DMS79 (cell line): ENCODE results near the gene CHST4.
"Not testable (repeated sequence)": the region's sequence is repeated elsewhere in the genome, so short reads cannot be mapped to it uniquely, and the experiment has no call there.

ENCODE experiments used
- DNase-seq: peaks from one replicate; lab custom pipeline; 2025; lab: John Stamatoyannopoulos, UW

The CHST4 gene

DNA sequence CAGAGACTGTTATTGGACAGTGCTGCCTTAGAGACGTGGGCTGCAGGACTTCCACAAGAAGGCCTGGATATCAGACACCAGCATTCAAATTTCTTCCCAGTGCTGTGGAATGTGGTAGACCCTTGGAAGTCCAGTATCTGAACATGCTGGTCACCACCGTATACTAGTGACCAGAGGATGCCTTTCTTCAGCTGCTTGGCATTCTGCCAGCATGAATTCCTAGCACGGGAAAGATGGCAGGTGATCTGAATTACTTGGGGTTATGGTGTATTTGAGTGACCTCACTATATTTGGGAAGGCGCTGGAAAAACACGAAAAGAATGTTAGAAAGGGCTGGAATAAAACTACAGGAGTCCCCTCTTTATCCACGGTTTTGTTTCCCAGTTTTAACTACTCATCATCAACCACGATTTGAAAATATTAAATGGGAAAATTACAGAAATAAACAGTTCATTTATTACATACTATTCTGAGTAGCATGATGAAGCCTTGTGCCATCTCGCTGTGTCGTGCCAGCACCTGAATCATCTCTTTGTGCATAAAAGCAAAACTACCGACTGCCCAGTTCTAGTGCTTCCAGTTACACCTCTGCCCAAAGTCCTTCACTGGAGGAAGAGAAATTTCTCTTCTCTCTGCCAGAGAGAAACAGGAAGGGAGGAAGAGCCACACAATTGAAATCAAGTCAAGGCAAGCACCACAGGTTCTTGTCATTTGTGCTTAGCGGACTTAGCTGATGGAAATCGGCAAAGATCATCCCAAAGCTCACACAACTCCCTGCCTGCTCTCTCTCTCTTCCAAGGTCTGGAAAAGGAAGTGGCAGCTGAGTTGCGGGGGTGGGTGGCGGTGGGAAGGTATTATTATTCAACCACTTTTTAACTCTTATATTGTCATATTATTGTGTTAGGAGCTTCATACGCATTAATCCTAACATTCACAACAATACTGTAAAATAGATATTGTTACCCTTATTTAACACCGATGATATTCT lies 1.4 kb upstream of the CHST4 start:
- DNase-seq = no peak

DNA sequence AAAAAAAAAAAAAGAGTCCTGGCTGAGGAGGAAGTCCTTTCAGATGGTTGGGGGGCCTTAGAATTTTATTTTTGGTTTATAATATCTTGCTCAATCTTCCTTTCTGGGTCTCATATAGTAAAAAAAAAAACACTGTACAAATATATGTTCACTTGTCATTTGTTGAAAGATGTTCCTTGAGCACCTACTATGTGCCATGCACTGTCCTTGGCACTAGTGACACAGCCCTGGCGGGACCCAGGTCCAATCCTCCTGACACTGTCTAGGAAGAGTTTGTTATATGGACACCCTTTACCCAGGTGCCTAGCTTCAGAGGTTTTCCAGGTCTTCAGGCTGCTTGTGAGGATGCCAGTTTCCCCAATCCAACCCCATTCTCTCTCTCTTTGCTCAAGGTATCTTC lies 2.0 kb downstream of the CHST4 start:
- no peak for DNase-seq

DNA sequence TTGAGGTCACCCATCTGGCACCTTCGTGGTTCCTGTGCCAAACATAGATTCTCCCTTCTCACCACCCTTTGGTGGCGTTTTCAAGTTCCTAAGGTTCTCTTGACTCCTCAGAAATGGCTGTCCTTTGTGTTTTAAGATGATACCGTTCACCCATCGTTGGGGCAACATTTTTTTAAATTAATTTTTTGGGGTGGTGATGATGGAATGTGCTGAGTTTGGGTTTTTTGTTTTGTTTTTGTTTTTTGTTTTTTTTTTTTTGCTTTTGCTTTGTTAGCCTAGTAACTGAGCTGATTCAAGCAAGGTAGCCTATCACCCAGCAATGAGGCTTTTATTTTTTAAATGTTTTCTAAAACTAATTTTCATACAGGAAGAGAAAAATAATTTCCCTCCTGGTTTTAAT lies 2.6 kb downstream of the CHST4 start:
- no peak for DNase-seq

DNA sequence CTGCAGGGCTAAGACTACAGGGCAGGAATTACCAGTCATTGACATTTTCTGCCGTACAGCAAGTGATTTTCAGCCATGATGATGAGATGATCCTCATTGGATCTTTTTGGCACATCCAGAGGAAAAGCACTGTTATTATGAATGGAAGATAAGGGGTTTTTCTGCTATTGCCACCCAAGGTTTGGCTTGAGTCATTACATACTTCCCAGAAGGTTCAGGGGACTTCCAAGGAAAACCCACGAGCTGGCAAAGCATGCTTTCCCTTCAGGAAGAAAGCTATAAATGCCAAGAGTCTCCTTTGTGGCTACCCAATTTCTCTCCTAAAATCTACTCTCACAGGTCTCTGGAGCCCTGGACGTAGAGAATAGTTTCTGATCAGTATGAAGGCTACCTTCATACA lies 6.1 kb downstream of the CHST4 start:
- no peak for DNase-seq

DNA sequence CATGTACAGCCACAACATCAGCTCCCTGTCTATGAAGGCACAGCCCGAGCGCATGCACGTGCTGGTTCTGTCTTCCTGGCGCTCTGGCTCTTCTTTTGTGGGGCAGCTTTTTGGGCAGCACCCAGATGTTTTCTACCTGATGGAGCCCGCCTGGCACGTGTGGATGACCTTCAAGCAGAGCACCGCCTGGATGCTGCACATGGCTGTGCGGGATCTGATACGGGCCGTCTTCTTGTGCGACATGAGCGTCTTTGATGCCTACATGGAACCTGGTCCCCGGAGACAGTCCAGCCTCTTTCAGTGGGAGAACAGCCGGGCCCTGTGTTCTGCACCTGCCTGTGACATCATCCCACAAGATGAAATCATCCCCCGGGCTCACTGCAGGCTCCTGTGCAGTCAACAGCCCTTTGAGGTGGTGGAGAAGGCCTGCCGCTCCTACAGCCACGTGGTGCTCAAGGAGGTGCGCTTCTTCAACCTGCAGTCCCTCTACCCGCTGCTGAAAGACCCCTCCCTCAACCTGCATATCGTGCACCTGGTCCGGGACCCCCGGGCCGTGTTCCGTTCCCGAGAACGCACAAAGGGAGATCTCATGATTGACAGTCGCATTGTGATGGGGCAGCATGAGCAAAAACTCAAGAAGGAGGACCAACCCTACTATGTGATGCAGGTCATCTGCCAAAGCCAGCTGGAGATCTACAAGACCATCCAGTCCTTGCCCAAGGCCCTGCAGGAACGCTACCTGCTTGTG lies 10.7 kb downstream of the CHST4 start:
- DNase-seq = no peak

DNA sequence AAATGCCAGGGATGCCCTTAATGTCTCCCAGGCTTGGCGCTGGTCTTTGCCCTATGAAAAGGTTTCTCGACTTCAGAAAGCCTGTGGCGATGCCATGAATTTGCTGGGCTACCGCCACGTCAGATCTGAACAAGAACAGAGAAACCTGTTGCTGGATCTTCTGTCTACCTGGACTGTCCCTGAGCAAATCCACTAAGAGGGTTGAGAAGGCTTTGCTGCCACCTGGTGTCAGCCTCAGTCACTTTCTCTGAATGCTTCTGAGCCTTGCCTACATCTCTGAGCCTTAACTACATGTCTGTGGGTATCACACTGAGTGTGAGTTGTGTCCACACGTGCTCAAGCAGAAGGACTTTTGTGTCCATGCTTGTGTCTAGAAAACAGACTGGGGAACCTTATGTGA lies 11.4 kb downstream of the CHST4 start:
- DNase-seq = no peak

DNA sequence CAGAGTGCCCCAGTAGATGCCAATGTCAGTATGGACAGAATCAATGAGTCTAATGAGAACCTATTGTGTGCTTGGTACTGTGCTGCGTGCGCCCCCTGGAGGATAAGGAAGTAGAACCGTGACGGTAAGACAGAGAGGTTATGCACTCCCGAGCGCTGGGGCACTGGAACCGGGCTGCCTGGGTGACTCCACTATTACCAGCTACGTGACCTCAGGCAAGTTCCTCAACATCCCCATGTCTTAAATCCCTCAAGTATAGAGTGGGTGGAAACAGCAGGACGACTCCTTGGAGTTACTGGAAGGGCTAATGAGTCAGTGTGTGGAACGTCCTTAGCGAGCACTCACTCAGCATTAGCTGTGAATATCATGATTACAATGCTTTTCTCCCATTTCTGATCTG lies 16.2 kb downstream of the CHST4 start:
- no peak for DNase-seq

DNA sequence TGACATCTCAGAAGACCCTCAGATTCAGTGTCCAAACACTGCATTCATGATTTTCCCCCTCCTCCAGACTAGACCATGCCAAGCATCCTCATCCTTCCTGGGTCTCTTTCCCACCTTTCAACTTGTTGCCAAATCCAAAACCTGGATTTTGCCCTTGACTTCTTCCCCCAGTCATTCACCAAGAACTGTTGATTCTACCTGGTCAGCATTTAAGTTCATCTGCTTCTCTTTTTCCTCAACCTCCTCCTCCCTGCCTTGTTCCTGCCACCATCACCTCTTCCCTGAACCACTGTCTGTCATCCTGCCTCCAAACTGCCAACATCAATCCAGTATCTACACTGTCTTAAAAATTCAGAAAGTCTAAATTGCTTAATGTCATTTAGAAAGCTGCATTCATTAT lies 20.9 kb downstream of the CHST4 start:
- no peak for DNase-seq

DNA sequence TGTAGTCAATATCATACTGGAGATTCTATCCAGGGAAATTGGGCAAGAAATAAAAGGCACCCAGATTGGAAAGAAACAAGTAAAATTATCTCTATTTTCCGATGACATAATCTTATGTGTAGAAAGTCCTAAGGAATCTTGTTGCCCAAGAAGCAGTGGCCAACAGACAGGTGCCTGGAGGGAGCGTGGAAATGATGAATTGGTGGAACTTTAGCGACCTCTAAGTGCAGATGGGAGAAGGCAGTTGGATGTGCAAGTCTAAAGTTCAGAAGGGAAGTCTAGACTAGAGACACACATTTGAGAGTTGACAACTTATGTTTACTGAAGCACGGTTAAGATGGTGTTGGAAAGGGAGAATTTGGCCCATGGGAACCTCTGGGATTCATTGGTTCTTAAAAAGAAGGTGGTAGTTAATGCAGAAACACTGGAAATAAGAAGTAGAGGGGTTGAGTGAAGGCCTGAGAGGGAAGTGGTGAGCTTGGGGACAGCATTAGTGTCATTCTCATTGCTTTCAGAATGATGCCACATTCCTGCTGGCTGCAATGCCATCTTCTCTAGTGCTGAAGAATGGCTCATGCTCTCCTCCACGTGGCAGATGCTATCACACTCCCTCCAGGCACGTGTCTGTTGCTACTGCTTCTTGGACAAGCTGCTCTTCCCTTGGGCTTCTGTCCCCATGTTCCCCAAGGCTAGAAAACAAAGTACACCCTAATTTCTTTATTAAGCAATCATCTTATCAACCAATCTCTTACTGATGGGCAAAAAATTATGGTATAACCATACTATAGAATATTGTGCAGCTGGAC lies 26.7 kb downstream of the CHST4 start:
- no peak for DNase-seq

DNA sequence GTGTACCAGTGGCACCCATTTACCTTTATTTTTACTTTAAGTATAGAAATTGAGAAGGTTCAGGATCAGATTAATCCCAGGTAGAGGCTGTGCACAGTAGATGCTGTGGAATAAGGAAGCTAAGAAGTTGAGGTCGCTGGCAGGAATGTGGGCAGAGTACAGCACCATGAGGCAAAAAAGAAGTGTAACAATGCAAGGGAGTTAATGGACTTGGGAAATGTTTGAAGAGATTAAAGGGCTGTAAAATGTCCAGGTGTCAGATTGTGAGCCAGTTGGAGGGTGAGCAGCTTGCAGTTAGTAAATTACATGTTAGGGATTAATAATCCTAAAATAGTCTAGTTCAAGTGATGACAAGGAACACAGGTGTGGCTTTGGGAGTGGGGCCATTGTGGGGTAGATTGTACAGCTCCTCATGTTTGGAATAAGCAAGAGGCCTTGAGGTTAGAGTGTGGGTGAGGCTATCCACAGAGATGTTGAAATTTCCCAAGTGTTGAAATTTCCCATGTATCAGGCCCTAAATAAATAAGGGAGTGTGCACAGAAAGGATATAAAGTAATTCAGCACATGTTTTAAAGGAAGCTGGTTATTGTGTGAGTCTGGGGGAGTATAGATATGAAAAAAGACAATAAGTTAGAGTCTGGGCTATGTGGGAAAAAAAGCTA lies 29.1 kb downstream of the CHST4 start:
- DNase-seq = no peak

DNA sequence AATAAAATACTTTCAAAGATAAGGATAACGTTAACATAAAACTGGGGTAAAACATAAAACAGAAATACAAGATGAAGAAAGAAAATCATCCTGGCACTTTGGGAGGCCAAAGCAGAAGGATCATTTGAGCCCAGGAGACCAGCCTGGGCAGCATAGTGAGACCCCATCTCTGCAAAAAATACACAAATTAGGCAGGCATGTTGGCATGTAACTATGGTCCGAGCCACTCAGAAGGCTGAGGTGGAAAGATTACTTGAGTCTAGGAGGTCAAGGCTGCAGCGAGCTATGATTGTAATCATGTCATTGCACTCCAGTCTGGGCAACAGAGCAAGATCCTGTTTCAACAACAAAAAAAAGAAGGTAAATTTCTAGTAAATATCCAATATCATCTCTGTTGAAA lies 31.1 kb downstream of the CHST4 start:
- no peak for DNase-seq

DNA sequence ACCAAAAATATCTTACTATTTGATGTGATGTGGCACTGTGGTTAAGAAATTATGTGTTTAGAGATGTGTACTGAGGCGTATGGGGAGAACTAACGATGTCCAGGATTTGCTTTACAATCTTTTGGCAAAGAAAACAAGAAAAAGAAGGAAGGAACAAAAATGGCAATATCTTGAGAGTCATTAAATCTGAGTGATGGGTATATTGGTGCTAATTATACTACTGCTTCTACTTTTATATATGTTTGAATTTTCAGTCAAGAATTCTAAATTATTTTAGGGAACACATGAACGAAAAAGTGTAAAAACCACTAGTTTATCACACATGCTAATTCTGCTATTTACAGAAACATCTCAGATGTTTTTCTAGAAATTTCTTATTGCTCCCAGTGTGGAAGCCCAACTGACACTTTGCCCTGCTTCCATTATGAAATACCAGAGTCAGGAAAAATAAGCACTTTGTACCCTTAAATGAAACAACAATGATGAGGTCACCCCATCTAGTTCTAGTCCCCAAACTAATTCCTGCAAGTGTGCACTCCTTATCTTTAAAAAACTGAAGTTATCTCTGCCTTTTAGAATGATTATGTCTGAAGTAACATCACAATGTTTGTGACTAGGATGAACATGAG lies 31.8 kb downstream of the CHST4 start:
- DNase-seq = no peak

DNA sequence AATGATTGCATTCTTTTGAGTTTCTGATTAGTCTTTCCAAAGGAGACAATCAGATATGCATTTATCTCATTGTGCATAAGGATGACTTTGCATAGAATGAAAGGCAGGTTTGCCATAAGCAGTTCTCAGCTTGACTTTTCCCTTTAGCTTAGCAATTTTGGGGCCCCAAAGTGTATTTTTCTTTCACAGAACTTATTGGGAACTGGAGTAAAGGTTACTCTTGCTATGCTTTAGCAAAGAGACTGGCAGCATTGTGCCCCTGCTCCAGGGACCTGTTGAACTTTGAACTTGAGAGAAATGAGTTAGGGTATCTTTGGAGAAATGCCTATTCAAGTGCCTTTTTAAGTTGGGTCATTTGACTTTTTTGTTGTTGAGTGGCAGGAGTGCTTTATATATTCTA lies 33.6 kb downstream of the CHST4 start:
- DNase-seq = no peak

DNA sequence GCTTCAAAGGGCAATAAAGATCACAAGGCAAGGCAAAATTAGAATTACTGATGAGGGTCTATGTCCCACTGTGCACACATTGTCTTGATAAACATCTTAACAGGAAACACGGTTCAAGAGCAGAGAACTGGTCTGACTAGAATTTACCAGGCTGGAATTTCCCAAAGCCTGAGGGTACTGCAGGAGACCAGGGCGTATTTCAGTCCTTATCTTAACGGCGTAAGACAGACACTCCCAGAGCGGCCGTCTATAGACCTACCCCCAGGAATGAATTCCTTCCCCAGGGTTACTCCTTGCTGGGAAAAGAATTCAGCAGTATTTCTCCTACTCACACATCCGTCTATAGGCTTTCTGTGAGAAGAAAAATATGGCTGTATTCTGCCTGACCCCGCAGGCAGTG lies 35.7 kb downstream of the CHST4 start:
- not testable (repeated sequence) for DNase-seq

DNA sequence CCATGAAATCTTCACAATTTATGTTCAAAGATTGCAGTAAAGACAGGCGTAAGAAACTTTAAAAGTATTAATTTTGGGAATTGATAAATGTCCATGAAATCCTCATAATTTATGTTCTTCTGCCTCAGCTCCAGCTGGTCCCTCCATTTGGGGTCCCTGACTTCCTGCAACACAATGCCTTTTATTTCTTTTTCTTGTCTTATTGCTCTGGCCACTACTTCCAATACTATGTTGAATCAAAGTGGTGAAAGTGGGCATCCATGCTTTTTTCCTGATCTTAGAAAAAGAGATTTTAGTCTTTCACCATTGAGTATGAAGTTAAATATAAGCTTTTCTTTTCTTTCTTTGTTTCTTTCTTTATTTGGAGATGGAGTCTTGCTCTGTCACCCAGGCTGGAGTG lies 36.3 kb downstream of the CHST4 start:
- no peak for DNase-seq

DNA sequence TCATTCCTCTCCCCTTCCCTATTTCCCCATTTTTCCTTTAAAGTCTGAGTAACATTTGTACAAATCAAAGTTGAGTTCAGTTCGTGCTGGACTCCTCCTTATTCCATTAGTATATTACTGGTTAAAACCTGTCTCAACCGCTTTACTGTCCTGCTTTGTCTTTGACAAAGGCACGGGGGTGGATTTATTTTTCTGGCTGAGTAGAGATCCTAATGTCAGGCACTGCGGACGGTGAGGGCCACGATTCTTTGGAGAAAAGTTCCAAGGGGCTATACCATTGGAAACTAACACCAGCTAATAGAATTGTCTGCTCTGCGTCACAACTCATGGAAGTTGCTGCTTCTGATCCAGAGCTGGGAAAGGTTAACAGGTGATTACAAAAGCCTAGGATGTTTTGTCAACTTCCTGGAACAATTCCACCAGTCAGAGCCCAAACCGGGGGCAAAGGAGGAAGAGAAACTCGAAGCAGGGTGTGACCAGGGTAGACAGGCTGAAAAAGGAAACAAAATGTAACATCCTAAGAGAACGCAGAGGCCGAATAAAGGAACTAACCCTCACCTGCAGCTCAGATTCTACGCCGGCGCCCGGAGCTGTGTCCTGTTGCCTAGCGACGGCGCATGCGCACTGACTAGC lies 38.2 kb downstream of the CHST4 start:
- no peak for DNase-seq

DNA sequence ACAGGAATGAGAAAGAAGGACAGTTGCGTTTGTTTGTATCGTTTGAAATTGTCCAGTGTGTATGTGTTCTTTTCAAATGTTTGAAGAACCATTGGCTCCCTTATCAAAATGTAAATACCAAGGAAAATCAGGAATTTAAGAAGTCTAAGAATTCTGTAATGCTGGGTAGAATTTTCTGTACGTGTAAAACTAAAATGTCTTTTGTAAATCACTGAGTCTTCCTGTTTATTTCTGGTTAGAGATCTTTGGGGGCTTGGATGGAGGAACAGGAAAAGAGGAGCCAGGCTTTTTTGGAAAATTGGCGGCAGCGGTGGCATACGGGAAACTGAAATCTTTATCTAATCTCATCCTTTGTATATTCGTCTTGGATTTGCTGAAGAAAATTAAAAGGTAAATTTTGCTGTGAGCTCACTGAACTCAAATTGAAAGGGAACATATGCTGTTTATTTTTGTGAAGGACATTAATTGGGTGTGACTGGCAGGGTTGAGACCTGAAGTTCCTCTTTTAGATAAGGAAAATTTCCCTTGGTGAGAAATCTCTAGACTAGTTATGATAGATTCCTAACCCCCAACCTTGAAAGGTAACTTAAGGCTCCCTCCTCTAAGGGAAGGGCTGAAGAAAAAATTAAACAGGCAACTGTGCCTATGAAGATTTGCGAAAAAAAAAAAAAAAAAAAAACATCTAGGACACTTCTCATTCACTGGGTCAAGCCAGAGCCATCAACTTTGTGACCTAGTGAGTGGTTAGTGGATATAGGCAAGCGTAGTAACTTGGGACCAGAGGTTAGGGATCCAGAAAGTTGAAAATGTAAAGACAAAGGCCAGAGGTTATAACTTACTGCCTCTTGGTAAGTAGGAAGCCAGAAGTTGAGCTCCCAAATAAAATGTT lies 39.8 kb downstream of the CHST4 start:
- no peak for DNase-seq

DNA sequence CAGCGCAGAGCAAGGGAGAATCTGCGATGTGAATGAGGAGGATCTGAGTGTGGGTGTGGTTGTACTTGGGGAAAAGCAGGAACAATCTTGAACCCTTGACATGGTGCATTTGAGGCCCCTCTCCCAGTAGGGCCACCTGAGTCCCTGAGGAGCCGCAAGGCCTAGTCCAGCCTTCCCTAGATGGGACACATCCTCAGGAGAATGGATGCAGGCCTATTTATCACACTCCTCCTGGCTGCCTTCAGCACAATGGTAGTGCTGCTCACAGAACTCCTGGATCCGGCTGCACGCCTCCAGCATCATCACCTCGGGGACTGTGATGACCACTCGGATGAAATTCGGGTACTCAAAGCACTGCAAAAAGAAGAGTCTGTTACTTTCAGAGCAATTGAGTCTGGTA lies 41.7 kb downstream of the CHST4 start:
- DNase-seq = no peak

DNA sequence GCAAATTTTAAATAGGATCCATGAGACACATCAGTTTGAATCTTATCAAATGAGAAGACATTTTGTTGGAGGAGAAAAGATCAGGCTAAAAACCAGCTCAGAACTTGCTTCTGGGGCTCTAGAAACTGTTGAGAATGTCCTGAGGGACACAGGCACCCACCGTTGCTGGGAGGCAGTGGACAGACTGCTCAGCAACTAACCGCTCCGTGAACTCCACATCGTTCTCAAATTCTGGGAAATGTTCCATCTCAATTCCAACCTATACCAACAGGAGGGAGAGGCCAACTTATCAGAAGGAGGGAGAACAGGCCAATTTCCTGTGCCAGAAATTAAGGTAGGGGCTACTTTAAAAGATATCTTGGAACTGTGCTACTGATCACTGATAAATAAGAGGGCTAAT lies 42.3 kb downstream of the CHST4 start:
- DNase-seq = no peak

DNA sequence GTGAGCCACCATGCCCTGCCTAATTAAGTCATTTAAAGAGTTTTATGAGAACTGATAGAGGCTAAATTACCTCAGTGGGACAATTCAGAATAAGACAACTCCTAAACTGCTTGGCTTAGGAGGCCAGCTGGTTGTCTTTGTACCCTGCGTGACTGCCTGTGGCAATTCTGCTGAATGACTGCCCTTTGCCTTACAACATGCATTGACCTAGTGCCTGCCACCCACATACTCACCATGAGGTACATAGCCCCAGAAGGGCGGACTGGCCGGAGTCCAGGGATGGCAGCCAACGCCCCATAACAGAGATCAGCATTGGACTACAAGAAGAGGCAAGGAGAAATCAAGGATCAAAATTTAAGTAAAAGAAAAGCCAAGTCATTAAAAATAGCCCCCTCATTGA lies 43.4 kb downstream of the CHST4 start:
- DNase-seq = no peak
